Testis (tissue), 2 donors: ENCODE data around the gene RERE.

Experiments used
- POLR2A ChIP-seq: fragments of 450-650 bp; IDR thresholded peaks from one replicate; pipeline ENCODE4 v1.6.1; 2017; ENCODE audit warnings: antibody characterized with exemption, mild to moderate bottlenecking, moderate library complexity
- TF ChIP-seq, protein P1 (sequence below), 3 experiments: fragments of 450-650 bp in 2 of 3; fragments of 200-600 bp in 1 of 3; sonication (generic) in 1 of 3; IDR thresholded peaks; one replicate each; pipeline ENCODE4 v1.5.1; 2016 to 2019; ENCODE audit warnings: antibody characterized with exemption in 3 of 3, mild to moderate bottlenecking in 2 of 3, moderate library complexity in 1 of 3

GRCh38 chr1:8422510-8423268 lies 394.8 kb downstream of the RERE start:
- TF ChIP-seq, protein P1, sequence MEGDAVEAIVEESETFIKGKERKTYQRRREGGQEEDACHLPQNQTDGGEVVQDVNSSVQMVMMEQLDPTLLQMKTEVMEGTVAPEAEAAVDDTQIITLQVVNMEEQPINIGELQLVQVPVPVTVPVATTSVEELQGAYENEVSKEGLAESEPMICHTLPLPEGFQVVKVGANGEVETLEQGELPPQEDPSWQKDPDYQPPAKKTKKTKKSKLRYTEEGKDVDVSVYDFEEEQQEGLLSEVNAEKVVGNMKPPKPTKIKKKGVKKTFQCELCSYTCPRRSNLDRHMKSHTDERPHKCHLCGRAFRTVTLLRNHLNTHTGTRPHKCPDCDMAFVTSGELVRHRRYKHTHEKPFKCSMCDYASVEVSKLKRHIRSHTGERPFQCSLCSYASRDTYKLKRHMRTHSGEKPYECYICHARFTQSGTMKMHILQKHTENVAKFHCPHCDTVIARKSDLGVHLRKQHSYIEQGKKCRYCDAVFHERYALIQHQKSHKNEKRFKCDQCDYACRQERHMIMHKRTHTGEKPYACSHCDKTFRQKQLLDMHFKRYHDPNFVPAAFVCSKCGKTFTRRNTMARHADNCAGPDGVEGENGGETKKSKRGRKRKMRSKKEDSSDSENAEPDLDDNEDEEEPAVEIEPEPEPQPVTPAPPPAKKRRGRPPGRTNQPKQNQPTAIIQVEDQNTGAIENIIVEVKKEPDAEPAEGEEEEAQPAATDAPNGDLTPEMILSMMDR (IDR thresholded peaks at IDR 0.05): no peak
- TF ChIP-seq POLR2A: no peak
